AG10803 (cell line): Measurements from ENCODE around the gene AGAP3.

Experiments
- DNase-seq: peaks from one replicate; pipeline ENCODE4 v3.0.0; 2010; ENCODE audit warnings: low read depth
- H3K4me3 ChIP-seq: 2 replicates; pipeline ENCODE4 v1.5.1; 2011; ENCODE audit warnings: mild to moderate bottlenecking, low read length, control low read depth
- CTCF ChIP-seq: conservative IDR thresholded peaks from 2 replicates; pipeline ENCODE4 v1.5.1; 2011; ENCODE audit warnings: mild to moderate bottlenecking, low read length, control low read depth, inconsistent platforms

AGAP3 gene

GRCh38 chr7:151131592-151132293 is 45.5 kb downstream of the AGAP3 start:
- no peak for DNase-seq
- no peak for TF ChIP-seq CTCF

GRCh38 chr7:151132461-151133205 is 46.4 kb downstream of the AGAP3 start:
- TF ChIP-seq CTCF = no peak
- no peak for DNase-seq
- no peak overlapping the region for H3K4me3 ChIP-seq

More at GRCh38 chr7:151131592-151132293, 45.5 kb downstream of the AGAP3 start:
- H3K4me3 ChIP-seq = no peak overlapping the region

- TF ChIP-seq CTCF = no peak
- no peak overlapping the region for H3K4me3 ChIP-seq
- no peak for DNase-seq
Observed at GRCh38 chr7:151133266-151133985, 47.2 kb downstream of the AGAP3 start.

GRCh38 chr7:151133986-151134742 is 47.9 kb downstream of the AGAP3 start:
- H3K4me3 ChIP-seq = no peak overlapping the region
- TF ChIP-seq CTCF = no peak
- DNase-seq = no peak

GRCh38 chr7:151134743-151135524 is 48.7 kb downstream of the AGAP3 start:
- no peak for DNase-seq
- TF ChIP-seq CTCF = no peak
- H3K4me3 ChIP-seq = no peak overlapping the region

GRCh38 chr7:151135525-151135845 is 49.2 kb downstream of the AGAP3 start:
- no peak overlapping the region for H3K4me3 ChIP-seq
- DNase-seq = no peak
- no peak for TF ChIP-seq CTCF
